GM23338 (cell line): ENCODE data around the gene PAK4. TPM values are rescaled to one million over a fixed set of nuclear protein-coding genes. Genes with fewer than 3 reads are reported as not detected.
A peak's percentile ranks its signal among the peaks of the same experiment; 100 is the strongest.

Experiments
- ATAC-seq: fragments of 200-7000 bp; cut with Tn5 transposase; 3 replicates; pipeline ENCODE4 v1.9.1; 2020
- DNase-seq: peaks from one replicate; pipeline ENCODE4 v3.0.0-alpha.2; 2015; ENCODE audit warnings: low spot score
- H2AFZ ChIP-seq: fragments of 200-600 bp; sonication (generic); 2 replicates; pipeline ENCODE4 v1.8.0; 2016; ENCODE audit warnings: antibody characterized with exemption, mild to moderate bottlenecking, moderate library complexity
- H3F3A ChIP-seq: fragments of 200-600 bp; sonication (generic); replicated peaks from 2 replicates; pipeline ENCODE4 v1.8.0; 2017; ENCODE audit warnings: antibody characterized with exemption, mixed run types, low read depth
- H3K27ac ChIP-seq: fragments of 200-600 bp; sonication (generic); 2 replicates; pipeline ENCODE4 v1.6.1; 2016; ENCODE audit warnings: low read depth
- H3K27me3 ChIP-seq: fragments of 200-600 bp; sonication (generic); 2 replicates; pipeline ENCODE4 v1.8.0; 2016; ENCODE audit warnings: mild to moderate bottlenecking, mixed run types, moderate library complexity; ENCODE audit not compliant: insufficient read depth
- H3K36me3 ChIP-seq: fragments of 200-600 bp; sonication (generic); 2 replicates; pipeline ENCODE4 v1.8.0; 2016; ENCODE audit warnings: mild to moderate bottlenecking; ENCODE audit not compliant: insufficient read depth
- H3K4me1 ChIP-seq: fragments of 200-600 bp; sonication (generic); 2 replicates; pipeline ENCODE4 v1.8.0; 2016; ENCODE audit warnings: mild to moderate bottlenecking, moderate library complexity; ENCODE audit not compliant: insufficient read depth
- H3K4me2 ChIP-seq: fragments of 200-600 bp; sonication (generic); 2 replicates; pipeline ENCODE4 v1.7.1; 2017; ENCODE audit warnings: mixed run types
- H3K4me3 ChIP-seq: fragments of 200-600 bp; sonication (generic); 2 replicates; pipeline ENCODE4 v1.6.1; 2016; ENCODE audit warnings: mixed run types
- H3K79me2 ChIP-seq: fragments of 200-600 bp; sonication (generic); replicated peaks from 2 replicates; pipeline ENCODE4 v1.8.0; 2017; ENCODE audit warnings: mild to moderate bottlenecking; ENCODE audit not compliant: insufficient read depth
- H3K9me2 ChIP-seq: fragments of 200-600 bp; sonication (generic); 2 replicates; pipeline ENCODE4 v1.8.0; 2017; ENCODE audit not compliant: insufficient read depth
- H4K20me1 ChIP-seq: fragments of 200-600 bp; sonication (generic); replicated peaks from 2 replicates; pipeline ENCODE4 v1.8.0; 2017; ENCODE audit warnings: mild to moderate bottlenecking; ENCODE audit not compliant: insufficient read depth
- H3K27ac Mint-ChIP-seq: 2 replicates; pipeline ENCODE4 v1.8.0; 2020; ENCODE audit warnings: inconsistent platforms, mild to moderate bottlenecking, moderate library complexity, mixed read lengths
- H3K27me3 Mint-ChIP-seq: 3 replicates; pipeline ENCODE4 v1.8.0; 2022; ENCODE audit warnings: low read depth, mild to moderate bottlenecking, moderate library complexity, mixed read lengths, inconsistent platforms; ENCODE audit not compliant: insufficient read depth, poor library complexity
- H3K36me3 Mint-ChIP-seq: 3 replicates; pipeline ENCODE4 v1.8.0; 2021; ENCODE audit warnings: low read depth, mild to moderate bottlenecking, inconsistent platforms, moderate library complexity, mixed read lengths
- H3K4me1 Mint-ChIP-seq: 3 replicates; pipeline ENCODE4 v1.8.0; 2020; ENCODE audit warnings: mild to moderate bottlenecking, inconsistent platforms, mixed read lengths
- H3K4me3 Mint-ChIP-seq: 3 replicates; pipeline ENCODE4 v1.8.0; 2021; ENCODE audit warnings: moderate library complexity, mild to moderate bottlenecking, inconsistent platforms, mixed read lengths
- H3K9me3 Mint-ChIP-seq: 3 replicates; pipeline ENCODE4 v1.8.0; 2020; ENCODE audit warnings: moderate library complexity, mild to moderate bottlenecking, inconsistent platforms, mixed read lengths
- CREB1 ChIP-seq: fragments of 250-450 bp; sonication (Bioruptor Pico); IDR thresholded peaks from 2 replicates; pipeline ENCODE4 v1.5.0; 2020; ENCODE audit warnings: low read depth, mild to moderate bottlenecking, moderate library complexity
- CTCF ChIP-seq, 2 experiments: fragments of 200-600 bp in 1 of 2; sonication (generic) in 1 of 2; conservative IDR thresholded peaks; 2 replicates each; pipeline versions ENCODE4 v1.5.1 to v1.6.1; 2016 to 2017; ENCODE audit warnings: antibody characterized with exemption in 2 of 2, low read depth in 2 of 2, mild to moderate bottlenecking in 2 of 2, moderate library complexity in 1 of 2
- JUNB ChIP-seq: IDR thresholded peaks from one replicate; pipeline ENCODE4 v1.6.1; 2016; ENCODE audit warnings: antibody characterized with exemption; ENCODE audit not compliant: unreplicated experiment
- POLR2AphosphoS5 ChIP-seq: IDR thresholded peaks from 2 replicates; pipeline ENCODE4 v1.6.1; 2016; ENCODE audit warnings: antibody characterized with exemption, low read depth
- REST ChIP-seq: IDR thresholded peaks from one replicate; pipeline ENCODE4 v1.6.1; 2018; ENCODE audit warnings: antibody characterized with exemption; ENCODE audit not compliant: unreplicated experiment
- STAT1 ChIP-seq: IDR thresholded peaks from one replicate; pipeline ENCODE4 v1.6.1; 2016; ENCODE audit warnings: antibody characterized with exemption; ENCODE audit not compliant: unreplicated experiment
- ZNF331 ChIP-seq: fragments of 250-450 bp; sonication (Bioruptor Pico); IDR thresholded peaks from 2 replicates; pipeline ENCODE4 v1.5.0; 2020; ENCODE audit warnings: low read depth, mild to moderate bottlenecking, moderate library complexity
- polyA plus RNA-seq: library from polyadenylated mRNA; unstranded; fragments of >200 nt; fragmentation: Nextera tagmentation; extraction: Ambion mirVana; gene quantifications from 2 replicates; pipeline ENCODE4 v1.2.1, GENCODE V29; 2016
- total RNA-seq: library from RNA; depleted of rRNA; stranded (reverse); fragments of >200 nt; shearing (Covaris generic); gene quantifications from 2 replicates; pipeline ENCODE4 v1.2.3, GENCODE V29; 2014

PAK4 gene
- total and polyA plus RNA-seq, 2 experiments from 2014 or later: 28.7 to 35.4 TPM

GRCh38 chr19:39144290-39145071 lies 18.9 kb downstream of the PAK4 start:
- Histone ChIP-seq H3K4me3 (no peak overlapping the region), H3K4me2 (peak overlapping the region; percentile 62), H3K9me2 (no peaks in the 10 kb centered on the region), H3K27me3 (no peaks in the 10 kb centered on the region), H2AFZ (no peak overlapping the region), H3K27ac (peak overlapping the region; percentile 77), H3F3A (peaks cover 15% of the 10 kb centered on the region; the same call in 1 of the 2 replicates), H4K20me1 (peaks cover 19% of the 10 kb centered on the region), H3K4me1 (peaks cover 50% of the 10 kb centered on the region), H3K36me3 (no peaks in the 10 kb centered on the region), H3K79me2 (peaks cover 87% of the 10 kb centered on the region)
- no peak overlapping the region; the same call in 2 of the 3 replicates for H3K4me3 Mint-ChIP-seq
- ATAC-seq (peak; percentile 35), DNase-seq (peak; percentile 46)
- TF ChIP-seq ZNF331 (no peak), REST (no peak), CTCF (conservative IDR thresholded peaks at IDR 0.05; ENCODE audit: low read depth in 2 of 2) (0 out of 4 replicates have a peak, but pooled peaks of 1 of the 2 experiments have one; percentile 10)
- H3K27ac Mint-ChIP-seq: no peak overlapping the region
- H3K9me3 Mint-ChIP-seq: 0 out of 3 replicates have a peak, but pooled peaks cover 6% of the 10 kb centered on the region
- H3K27me3 Mint-ChIP-seq: peaks cover 13% of the 10 kb centered on the region
- H3K36me3 Mint-ChIP-seq: peaks cover 10% of the 10 kb centered on the region
- H3K4me1 Mint-ChIP-seq: peaks cover 66% of the 10 kb centered on the region

- no peaks in the 10 kb centered on the region for H3K27me3 ChIP-seq
- H4K20me1 ChIP-seq: peaks cover 19% of the 10 kb centered on the region
- Mint-ChIP-seq H3K4me3 (no peak overlapping the region; the same call in 2 of the 3 replicates), H3K4me1 (peaks cover 61% of the 10 kb centered on the region), H3K36me3 (peaks cover 10% of the 10 kb centered on the region), H3K9me3 (0 out of 3 replicates have a peak, but pooled peaks cover 6% of the 10 kb centered on the region), H3K27me3 (peaks cover 13% of the 10 kb centered on the region), H3K27ac (no peak overlapping the region)
- peaks cover 15% of the 10 kb centered on the region; the same call in 1 of the 2 replicates for H3F3A ChIP-seq
- peak overlapping the region; percentile 65 for H3K4me2 ChIP-seq
- no peak for DNase-seq
- peak overlapping the region; percentile 74 for H3K27ac ChIP-seq
- peaks cover 79% of the 10 kb centered on the region for H3K79me2 ChIP-seq
- H3K4me3 ChIP-seq: no peak overlapping the region
- TF ChIP-seq POLR2AphosphoS5 (no peak), STAT1 (no peak), CTCF (conservative IDR thresholded peaks at IDR 0.05; ENCODE audit: low read depth in 2 of 2) (no peak), REST (no peak), JUNB (no peak), CREB1 (CRISPR knock-in tag) (no peak)
- no peaks in the 10 kb centered on the region for H3K9me2 ChIP-seq
- H2AFZ ChIP-seq: no peak overlapping the region
- H3K4me1 ChIP-seq: peaks cover 41% of the 10 kb centered on the region
- H3K36me3 ChIP-seq: no peaks in the 10 kb centered on the region
- ATAC-seq: peak; percentile 20
Measured at GRCh38 chr19:39145180-39145953, 19.8 kb downstream of the PAK4 start.
